Ovary (tissue), 3 donors: ENCODE measurements around the gene MYO1E.

ENCODE experiments used
- CTCF ChIP-seq, 3 donors: fragments of 450-650 bp in 2 of 3; fragments of 200-600 bp in 1 of 3; IDR thresholded peaks; one replicate each; pipeline versions ENCODE4 v1.5.1 to v1.8.0; 2016 to 2022; ENCODE audit warnings: antibody characterized with exemption in 3 of 3, mild to moderate bottlenecking in 1 of 3
- EP300 ChIP-seq: sonication (generic); formaldehyde crosslinking; IDR thresholded peaks from one replicate; pipeline ENCODE4 v1.6.1; 2017; ENCODE audit warnings: antibody characterized with exemption
- donor health status: DM: no; HTN: no; CAD: no.

DNA sequence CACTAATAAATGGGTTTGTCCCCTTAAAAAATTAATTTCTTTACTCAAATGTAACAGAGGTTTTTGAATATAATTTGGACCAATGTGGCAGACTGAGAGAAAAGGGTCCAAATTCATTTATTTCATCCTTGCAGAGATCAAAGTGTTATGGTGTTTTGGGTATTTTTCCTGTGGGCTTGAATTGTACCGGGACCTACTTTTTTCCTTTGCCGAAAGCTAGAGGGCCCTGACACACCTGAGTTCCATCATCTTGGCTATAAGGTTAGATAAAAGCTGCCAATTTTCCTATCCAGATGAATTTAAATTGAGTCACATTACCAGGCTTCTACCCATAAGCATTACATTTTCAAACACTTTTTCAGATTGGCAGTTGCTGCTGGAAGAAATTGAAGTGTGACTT lies 266.8 kb downstream of the MYO1E start:
- no peak for TF ChIP-seq CTCF (IDR thresholded peaks at IDR 0.05)
- no peak for TF ChIP-seq EP300
